ENCODE data around the gene MEX3D.
A peak's percentile ranks its signal among the peaks of the same experiment; 100 is the strongest.

Gene MEX3D

GRCh38 chr19:1514986-1515721 is 53.0 kb downstream of the MEX3D start:
- no peak for DNase-seq

- no peak for DNase-seq
Observed at GRCh38 chr19:1514295-1514661, 53.8 kb downstream of the MEX3D start.

- DNase-seq = peak; percentile 53
Observed at GRCh38 chr19:1513499-1514294, 54.4 kb downstream of the MEX3D start.

GRCh38 chr19:1512671-1513498 is 55.2 kb downstream of the MEX3D start, which contains the start of gene ADAMTSL5:
Gene ADAMTSL5 (minus strand): TSS chr19:1513019. CDS start chr19:1510943, 2,076 bp downstream.
- DNase-seq = peak; percentile 25

- DNase-seq = no peak
Observed at GRCh38 chr19:1511318-1512317, 56.5 kb downstream of the MEX3D start.

GRCh38 chr19:1510807-1511206 is 57.3 kb downstream of the MEX3D start:
- DNase-seq = no peak

GRCh38 chr19:1510442-1510806 is 57.7 kb downstream of the MEX3D start:
- DNase-seq = no peak

- DNase-seq = no peak
Observed at GRCh38 chr19:1509602-1510441, 58.3 kb downstream of the MEX3D start.

- DNase-seq = no peak
Observed at GRCh38 chr19:1508507-1508856, 59.6 kb downstream of the MEX3D start.

GRCh38 chr19:1507763-1508506 is 60.2 kb downstream of the MEX3D start:
- DNase-seq = peak; percentile 86

GRCh38 chr19:1507192-1507660 is 60.9 kb downstream of the MEX3D start:
- no peak for DNase-seq

- no peak for DNase-seq
Observed at GRCh38 chr19:1505991-1506881, 61.9 kb downstream of the MEX3D start.

- DNase-seq = no peak
Observed at GRCh38 chr19:1505012-1505411, 63.1 kb downstream of the MEX3D start.

All from effector CD8-positive, alpha-beta T cell (primary cell).